Globus pallidus (tissue), 1 donor: Measurements from ENCODE around the gene BSPRY.
A peak's percentile ranks its signal among the peaks of the same experiment; 100 is the strongest.
"Not testable (repeated sequence)": the region's sequence is repeated elsewhere in the genome, so short reads cannot be mapped to it uniquely, and the experiment has no call there.

Source experiments
- DNase-seq: peaks from one replicate; pipeline ENCODE4 v3.0.0-alpha.2; 2015; ENCODE audit warnings: low spot score

Gene BSPRY

DNA sequence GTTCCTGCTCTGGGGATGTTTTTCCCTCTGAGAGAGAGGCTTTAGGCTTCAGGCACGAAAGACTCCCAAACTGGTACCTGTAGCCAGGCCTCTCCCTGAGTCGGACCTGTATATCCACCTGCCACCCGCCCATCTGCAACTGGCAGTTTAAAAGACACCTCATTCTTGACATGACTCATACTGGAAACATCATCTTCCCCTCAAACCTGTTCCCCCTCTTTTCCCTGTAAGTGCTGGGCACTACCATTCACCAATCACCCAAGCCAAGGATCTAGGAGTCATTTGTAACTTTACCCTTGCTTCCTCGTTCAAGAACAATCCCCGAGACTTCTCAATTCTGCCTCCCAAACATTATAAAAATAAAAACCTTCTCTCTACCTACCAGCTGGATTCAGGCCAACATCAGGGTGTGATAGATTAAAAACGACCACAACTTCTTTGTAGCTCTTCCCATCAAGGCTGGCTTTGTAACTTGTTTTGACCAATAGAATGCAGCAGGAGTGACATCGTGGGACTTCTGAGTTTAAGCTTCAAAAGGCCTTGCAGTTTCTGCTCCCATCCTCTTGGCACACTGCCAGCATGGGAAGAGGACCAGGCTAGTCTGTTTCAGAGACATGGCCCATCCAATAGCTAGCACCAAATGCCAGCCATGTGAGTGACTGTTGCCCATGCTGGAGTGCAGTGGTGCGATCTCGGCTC, 7.5 kb upstream of the BSPRY start:
- no peak for DNase-seq

DNA sequence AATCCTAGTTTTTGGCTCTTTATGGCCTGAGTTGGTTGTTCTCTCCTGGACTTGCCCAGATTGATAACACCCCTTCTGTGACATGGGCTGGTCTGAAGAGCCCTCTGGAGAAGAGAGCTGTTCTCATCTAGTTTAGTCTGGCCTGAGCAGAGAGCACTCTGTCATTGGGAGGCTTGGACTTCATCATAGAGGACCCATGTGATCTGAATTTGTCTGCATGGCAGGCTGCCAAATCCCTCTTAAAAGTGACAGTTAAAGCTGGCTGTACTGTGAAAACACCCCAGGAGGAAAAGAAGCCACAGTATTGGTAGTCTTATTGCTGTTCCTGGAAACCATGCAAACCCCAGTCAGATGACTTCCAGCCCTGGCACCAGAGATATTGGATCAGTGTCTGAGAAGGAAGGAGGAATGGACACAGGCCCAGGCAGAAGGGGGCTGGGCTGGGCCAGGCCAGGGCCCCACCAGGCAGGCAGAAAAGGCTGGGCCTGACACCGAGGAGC, 5.6 kb upstream of the BSPRY start:
- peak; percentile 95 for DNase-seq

DNA sequence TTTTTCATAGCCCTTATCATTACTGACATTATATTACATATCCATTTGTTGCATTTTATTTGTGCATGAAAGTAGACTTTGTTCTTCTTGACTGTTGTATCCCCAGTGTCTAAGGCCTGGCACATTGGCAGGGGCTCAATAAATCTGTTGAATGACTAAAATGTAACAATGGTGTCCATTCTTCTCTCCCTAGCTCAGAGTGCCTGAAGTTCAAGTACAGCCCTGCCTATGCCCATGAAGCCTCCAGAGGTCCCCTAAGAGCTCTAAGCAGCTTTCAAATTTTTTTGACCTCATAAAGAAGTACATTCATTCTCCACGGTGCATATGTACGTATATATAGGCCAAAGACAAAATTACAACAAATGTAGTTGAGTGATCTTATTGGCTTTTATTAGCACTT, 4.2 kb upstream of the BSPRY start:
- peak; percentile 79 for DNase-seq

- DNase-seq: no peak
Observed at GRCh38 chr9:113345671-113346070, 3.7 kb upstream of the BSPRY start.

DNA sequence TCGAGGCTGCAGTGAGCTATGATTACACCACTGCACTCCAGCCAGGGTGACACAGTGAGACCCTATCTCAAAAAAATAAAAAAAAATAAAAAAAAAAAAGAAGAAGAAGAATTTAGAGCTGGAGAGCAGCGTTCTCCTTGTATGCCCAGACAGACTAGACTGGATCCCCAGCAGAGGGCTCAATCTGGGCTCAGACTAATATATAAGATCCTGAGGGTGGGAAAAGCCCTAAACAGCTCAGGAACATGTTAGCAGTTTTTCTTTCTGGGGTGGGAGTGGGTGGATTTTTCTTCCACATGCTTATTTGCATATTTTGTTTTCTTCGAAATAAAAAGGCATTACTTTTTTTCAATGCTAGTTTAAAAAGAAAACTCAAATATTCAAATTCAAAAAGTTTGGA, 904 bp upstream of the BSPRY start:
- DNase-seq: no peak

- DNase-seq: no peak
Observed at GRCh38 chr9:113349066-113349444, 286 bp upstream of the BSPRY start.

GRCh38 chr9:113350107-113350661, 843 bp downstream of the BSPRY start:
- no peak for DNase-seq

DNA sequence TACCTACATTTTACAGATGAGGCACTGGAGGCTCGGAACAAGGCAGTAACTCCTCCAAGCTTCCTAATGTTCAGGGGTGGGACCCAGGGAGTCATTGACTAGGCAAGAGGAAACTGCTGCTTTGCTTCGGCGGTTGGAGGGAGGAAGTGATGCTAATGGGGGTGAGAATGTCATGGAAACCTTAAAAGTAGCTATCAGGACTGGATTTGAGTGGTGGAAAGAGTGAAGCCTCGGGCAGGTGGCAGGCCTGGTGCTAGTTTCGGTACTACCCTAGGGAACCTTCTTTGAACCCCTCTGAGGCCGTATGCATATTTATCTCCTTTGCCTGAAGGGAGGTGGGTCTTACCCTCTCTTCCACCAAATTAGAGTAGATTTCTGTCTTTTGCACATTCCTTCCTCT, 1.6 kb downstream of the BSPRY start:
- DNase-seq: no peak

DNA sequence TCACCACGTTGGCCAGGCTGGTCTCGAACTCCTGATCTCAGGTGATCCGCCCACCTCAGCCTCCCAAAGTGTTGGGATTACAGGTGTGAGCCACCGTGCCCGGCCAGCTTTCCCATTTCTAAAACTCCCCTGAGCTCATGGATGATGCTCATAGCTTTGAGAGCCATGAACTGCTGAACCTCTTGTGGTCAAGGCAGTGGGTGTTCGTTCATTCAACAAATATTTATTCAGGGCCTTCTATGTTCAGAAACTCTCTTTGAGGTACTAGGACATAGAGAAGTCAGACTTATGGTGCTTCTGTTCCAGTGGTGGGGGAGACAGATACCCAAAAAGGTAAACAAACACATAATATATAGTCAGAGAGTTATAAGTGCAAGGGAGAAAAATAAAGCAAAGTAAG, 2.7 kb downstream of the BSPRY start:
- no peak for DNase-seq

DNA sequence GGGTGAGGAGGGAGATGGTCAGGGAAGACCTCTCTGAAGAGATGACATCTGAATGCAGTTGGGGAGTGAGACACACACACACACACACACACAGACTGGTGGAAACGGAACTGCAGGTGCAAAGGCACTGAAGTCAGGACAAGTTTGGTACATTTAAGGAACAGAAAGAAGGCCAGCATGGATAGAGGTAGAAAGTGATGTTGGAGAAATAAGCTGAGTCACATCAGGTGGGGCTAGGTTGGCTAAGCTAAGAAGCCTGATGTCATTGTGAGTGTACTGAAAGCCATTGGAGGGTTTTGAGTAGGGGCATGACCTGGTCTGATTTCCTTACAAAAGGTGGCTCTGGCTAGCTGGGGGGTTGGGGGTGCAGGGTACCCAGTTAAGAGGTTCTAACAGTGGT, 3.1 kb downstream of the BSPRY start:
- DNase-seq: no peak

GRCh38 chr9:113355040-113355596, 5.8 kb downstream of the BSPRY start:
- no peak for DNase-seq

GRCh38 chr9:113356686-113357292, 7.4 kb downstream of the BSPRY start:
- no peak for DNase-seq

DNA sequence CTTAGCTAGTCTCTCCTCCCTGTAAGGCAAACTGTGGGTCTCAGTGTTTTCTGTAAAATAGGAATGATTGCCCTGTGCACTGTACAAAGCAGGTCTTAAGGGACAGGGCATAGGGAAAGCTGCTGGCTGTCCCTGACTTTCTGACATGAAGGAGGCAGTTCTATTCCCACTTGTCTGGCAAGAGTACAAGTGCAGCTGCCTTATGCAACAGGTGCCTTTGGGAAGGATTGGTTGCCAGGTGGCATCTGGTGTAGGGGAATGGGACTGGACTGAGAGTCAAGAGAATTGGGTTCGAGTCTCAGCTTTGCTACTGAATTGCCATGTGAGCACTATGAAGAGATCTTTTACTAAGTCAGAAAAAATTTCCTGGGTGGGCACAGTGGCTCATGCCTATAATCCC, 10.0 kb downstream of the BSPRY start:
- no peak for DNase-seq

DNA sequence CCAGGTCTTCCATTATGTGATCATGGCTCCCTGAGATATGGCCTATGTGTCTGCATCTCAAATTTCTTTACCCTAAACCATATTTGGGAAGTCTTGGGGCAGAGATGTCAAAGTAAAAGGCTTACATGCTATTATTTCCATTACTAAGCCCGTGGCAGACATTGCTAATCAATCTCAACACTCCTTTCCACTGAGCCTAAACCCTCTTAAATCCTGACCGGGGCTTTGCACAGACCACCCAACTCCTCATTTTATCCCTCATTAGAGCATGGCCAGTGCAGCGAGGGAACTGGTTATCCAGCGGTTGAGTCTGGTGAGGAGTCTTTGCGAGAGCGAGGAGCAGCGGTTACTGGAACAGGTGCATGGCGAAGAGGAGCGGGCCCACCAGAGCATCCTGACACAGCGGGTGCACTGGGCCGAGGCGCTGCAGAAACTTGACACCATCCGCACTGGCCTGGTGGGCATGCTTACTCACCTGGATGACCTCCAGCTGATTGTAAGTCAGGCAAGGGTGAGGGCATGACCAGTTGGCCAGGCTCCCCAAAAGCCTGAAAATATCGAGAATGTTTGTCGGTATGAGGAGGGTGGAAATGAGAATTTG, 11.0 kb downstream of the BSPRY start:
- no peak for DNase-seq

DNA sequence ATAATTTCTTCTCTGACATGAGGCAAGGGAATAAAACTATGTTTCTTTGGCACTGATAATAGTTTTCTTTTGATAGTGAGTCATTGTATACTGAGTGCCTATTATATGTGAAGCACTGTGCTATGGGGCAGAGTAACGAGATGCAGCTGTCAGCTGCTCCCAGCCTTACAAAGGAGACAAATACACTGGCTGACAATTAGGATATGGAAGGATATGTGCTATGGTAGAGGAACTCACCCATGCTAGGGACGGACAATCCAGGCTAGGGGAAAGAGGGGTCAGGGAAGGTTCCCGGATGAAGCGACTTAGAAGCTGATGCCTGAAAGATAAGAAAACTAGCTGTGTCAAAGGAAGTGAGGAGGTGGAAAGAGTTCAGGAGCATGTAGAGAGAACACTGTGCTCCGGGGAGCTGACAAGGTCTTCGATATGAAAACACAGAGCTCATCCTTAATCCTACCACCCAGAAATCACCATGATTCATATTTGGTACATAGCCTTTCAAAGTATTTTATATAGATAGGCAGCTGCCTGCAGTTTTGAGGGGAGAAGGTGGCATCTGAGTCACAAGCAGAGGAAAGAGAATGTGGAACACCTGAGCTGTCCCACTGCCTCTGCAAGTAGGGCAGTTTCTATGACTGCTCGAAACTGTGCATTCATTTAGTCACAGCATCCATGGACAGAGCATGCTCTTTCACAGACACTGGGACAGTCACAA, 12.1 kb downstream of the BSPRY start:
- no peak for DNase-seq

DNA sequence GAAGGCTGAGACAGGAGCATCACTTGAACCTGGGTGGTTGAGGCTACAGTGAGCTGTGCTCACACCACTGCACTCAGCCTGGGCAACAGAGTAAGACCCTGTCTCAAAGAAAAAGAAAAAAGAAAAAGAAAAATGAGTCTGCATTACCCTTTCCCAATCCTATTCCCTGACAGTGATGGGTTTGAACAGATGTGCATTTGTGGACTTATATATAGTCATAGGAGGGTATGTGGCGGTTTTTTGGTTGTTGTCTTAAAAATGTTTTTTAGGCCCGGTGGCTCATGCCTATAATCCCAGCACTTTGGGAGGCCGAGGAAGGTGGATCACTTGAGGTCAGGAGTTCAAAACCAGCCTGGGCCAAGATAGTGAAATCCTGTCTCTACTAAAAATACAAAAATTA, 14.0 kb downstream of the BSPRY start:
- DNase-seq: no peak

DNA sequence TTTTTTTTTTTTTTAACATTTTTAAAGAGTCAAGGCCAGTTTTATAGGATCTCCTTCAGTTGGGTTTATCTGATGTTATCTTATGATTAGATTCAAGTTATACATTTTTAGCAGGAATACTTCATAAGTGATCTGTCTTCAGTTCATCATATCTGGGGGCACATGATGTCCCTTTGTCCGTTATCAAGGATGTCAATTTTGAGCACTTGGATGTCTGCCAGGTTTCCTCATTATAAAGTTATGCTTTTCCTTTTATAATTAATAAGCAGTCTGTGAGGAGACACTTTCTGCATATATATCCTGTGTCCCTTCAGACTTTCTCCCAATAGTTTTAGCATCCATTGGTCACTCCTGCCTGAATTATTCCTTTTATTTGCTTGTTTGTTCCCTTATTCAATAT, 15.6 kb downstream of the BSPRY start:
- no peak for DNase-seq

GRCh38 chr9:113365652-113366051, 16.3 kb downstream of the BSPRY start:
- DNase-seq: not testable (repeated sequence)

DNA sequence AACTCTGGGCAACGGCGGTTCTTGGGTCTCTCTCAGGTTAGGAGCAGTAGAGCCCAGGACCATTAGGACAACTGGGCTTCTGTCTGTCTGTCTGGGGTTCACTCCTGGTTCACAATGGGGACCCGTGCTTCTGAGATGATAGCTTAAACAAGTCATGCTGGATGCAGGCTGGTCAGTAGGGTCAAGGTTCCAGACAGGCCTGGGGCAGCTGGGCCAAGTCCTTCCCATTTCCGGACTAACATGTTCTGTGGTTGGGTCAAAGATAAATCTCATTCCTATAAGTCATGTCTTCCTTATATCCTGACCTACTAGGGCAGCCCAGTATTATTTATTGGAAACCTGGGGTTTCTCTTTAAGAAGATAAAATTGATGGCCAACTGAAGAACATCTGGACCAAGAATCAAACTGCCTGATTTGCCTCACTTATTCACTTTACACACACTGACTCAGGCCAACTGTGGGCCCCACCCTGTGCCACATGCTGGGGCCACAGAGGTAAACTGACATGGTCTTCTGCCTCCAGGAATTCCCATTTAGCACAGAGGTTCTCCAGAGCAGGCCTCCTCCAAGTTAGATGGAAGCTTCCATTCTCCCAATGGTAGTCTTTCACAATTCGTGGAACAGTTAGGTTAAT, 19.1 kb downstream of the BSPRY start:
- DNase-seq: no peak

- DNase-seq: no peak
Observed at GRCh38 chr9:113368982-113369854, 19.9 kb downstream of the BSPRY start.

DNA sequence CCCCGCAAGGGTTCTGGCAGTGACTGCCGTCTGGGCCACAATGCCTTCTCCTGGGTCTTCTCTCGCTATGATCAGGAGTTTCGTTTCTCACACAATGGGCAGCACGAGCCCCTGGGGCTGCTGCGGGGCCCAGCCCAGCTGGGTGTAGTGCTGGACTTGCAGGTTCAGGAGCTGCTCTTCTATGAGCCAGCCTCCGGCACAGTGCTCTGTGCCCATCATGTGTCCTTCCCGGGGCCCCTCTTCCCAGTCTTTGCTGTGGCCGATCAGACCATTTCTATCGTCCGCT, 20.5 kb downstream of the BSPRY start:
- DNase-seq: no peak
